GM23338 (cell line): ENCODE results near the gene ETV6.

ENCODE experiments used
- CTCF ChIP-seq, 2 experiments: fragments of 200-600 bp in 1 of 2; sonication (generic) in 1 of 2; conservative IDR thresholded peaks; 2 replicates each; pipeline versions ENCODE4 v1.5.1 to v1.6.1; 2016 to 2017; ENCODE audit warnings: antibody characterized with exemption in 2 of 2, low read depth in 2 of 2, mild to moderate bottlenecking in 2 of 2, moderate library complexity in 1 of 2
- ETS1 ChIP-seq: IDR thresholded peaks from 2 replicates; pipeline ENCODE4 v1.6.1; 2016; ENCODE audit warnings: antibody characterized with exemption
- EZH2 ChIP-seq: fragments of 200-600 bp; sonication (generic); IDR thresholded peaks from one replicate; pipeline ENCODE4 v1.8.0; 2017; ENCODE audit warnings: antibody characterized with exemption, mild to moderate bottlenecking, low read depth; ENCODE audit not compliant: unreplicated experiment
- EZH2phosphoT487 ChIP-seq: fragments of 200-600 bp; sonication (generic); IDR thresholded peaks from one replicate; pipeline ENCODE4 v1.8.1; 2018; ENCODE audit warnings: antibody characterized with exemption; ENCODE audit not compliant: unreplicated experiment
- JUNB ChIP-seq: IDR thresholded peaks from one replicate; pipeline ENCODE4 v1.6.1; 2016; ENCODE audit warnings: antibody characterized with exemption; ENCODE audit not compliant: unreplicated experiment
- POLR2AphosphoS5 ChIP-seq: IDR thresholded peaks from 2 replicates; pipeline ENCODE4 v1.6.1; 2016; ENCODE audit warnings: antibody characterized with exemption, low read depth
- REST ChIP-seq: IDR thresholded peaks from one replicate; pipeline ENCODE4 v1.6.1; 2018; ENCODE audit warnings: antibody characterized with exemption; ENCODE audit not compliant: unreplicated experiment
- STAT1 ChIP-seq: IDR thresholded peaks from one replicate; pipeline ENCODE4 v1.6.1; 2016; ENCODE audit warnings: antibody characterized with exemption; ENCODE audit not compliant: unreplicated experiment
- ZNF331 ChIP-seq: fragments of 250-450 bp; sonication (Bioruptor Pico); IDR thresholded peaks from 2 replicates; pipeline ENCODE4 v1.5.0; 2020; ENCODE audit warnings: low read depth, mild to moderate bottlenecking, moderate library complexity

- TF ChIP-seq CTCF (conservative IDR thresholded peaks at IDR 0.05; ENCODE audit: low read depth in 2 of 2) (no peak), ZNF331 (no peak), EZH2phosphoT487 (no peak), POLR2AphosphoS5 (no peak), EZH2 (no peak), REST (no peak), JUNB (no peak), ETS1 (no peak), STAT1 (no peak)
These were observed 244.5 kb downstream of the ETV6 start for GRCh38 chr12:11893998-11894397.
